ENCODE data around the gene CD9. TPM values are rescaled to one million over a fixed set of nuclear protein-coding genes. Genes with fewer than 3 reads are reported as not detected.

CD9 gene
- total RNA-seq, 4 donors from 2014 or later = 349 to 416 (median 399) TPM

GRCh38 chr12:6241495-6241894, 41.3 kb downstream of the CD9 start:
- no peaks in the 10 kb centered on the region for H3K27me3 ChIP-seq
- 60% methylated on average over 1 of the region's 7 CpGs for WGBS
- peak in 1 of 2 donors; percentile 22 for TF ChIP-seq POLR2AphosphoS5 (IDR thresholded peaks at IDR 0.05)
- no peak for TF ChIP-seq POLR2A (IDR thresholded peaks at IDR 0.05; ENCODE audit: low read depth)
- H3K4me3 ChIP-seq = no peak overlapping the region
- peak overlapping the region; percentile 26 to 51 (median 39) for H3K27ac ChIP-seq (replicated peaks in 1 of 4)
- H3K4me1 ChIP-seq = peaks cover 13 to 15% (median 14%) of the 10 kb centered on the region in 4 donors
- intact Hi-C loops (cut with DNase I) = no loop called here
- H3K36me3 ChIP-seq = peaks cover 28 to 39% (median 33%) of the 10 kb centered on the region in 4 donors
- no peaks in the 10 kb centered on the region for H3K9me3 ChIP-seq
- no peak for DNase-seq (ENCODE audit: extremely low spot score)

DNA sequence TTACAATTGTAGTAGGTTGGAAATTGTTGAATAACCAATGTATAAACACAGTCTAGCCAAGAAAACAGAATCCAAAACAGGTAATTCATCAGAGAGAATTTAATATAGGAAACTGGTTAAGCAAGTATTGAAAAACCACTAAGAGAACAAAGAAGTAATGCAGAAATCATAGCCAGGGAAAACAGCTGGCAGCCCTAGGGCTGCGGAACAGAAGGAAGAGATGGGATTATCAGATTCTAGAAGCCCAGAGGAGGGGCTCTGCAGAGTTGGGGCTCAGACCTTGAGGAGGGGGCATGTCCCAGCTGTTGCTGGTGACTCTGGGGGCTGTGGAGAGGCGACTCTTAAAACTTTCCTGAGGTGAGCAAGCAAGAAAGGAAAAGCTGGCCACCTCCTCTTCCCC, 49.4 kb downstream of the CD9 start:
- TF ChIP-seq EP300 (IDR thresholded peaks at IDR 0.05) (no peak), POLR2AphosphoS5 (IDR thresholded peaks at IDR 0.05) (no peak), POLR2A (IDR thresholded peaks at IDR 0.05; ENCODE audit: low read depth) (no peak), CTCF (IDR thresholded peaks at IDR 0.05) (no peak)
- H3K4me1 ChIP-seq = no peaks in the 10 kb centered on the region
- no peaks in the 10 kb centered on the region for H3K9me3 ChIP-seq
- H3K4me3 ChIP-seq = no peak overlapping the region
- intact Hi-C loops (cut with DNase I) = no loop called here
- no peak for DNase-seq (ENCODE audit: extremely low spot score)
- H3K36me3 ChIP-seq = no peaks in the 10 kb centered on the region
- no peak overlapping the region for H3K27ac ChIP-seq (replicated peaks in 1 of 4)
- WGBS = 97% methylated on average over 2 of the region's 2 CpGs
- H3K27me3 ChIP-seq = no peaks in the 10 kb centered on the region

GRCh38 chr12:6250343-6250742, 50.1 kb downstream of the CD9 start:
- Histone ChIP-seq H3K27ac (replicated peaks in 1 of 4) (no peak overlapping the region), H3K9me3 (no peaks in the 10 kb centered on the region), H3K27me3 (no peaks in the 10 kb centered on the region), H3K36me3 (no peaks in the 10 kb centered on the region), H3K4me1 (no peaks in the 10 kb centered on the region), H3K4me3 (no peak overlapping the region)
- intact Hi-C loops (cut with DNase I) = no loop called here
- DNase-seq (ENCODE audit: extremely low spot score) = no peak
- 94% methylated on average over 5 of the region's 5 CpGs for WGBS
- TF ChIP-seq POLR2A (IDR thresholded peaks at IDR 0.05; ENCODE audit: low read depth) (no peak), CTCF (IDR thresholded peaks at IDR 0.05) (no peak), EP300 (IDR thresholded peaks at IDR 0.05) (no peak), POLR2AphosphoS5 (IDR thresholded peaks at IDR 0.05) (no peak)

GRCh38 chr12:6253278-6253677, 53.1 kb downstream of the CD9 start:
- intact Hi-C loops (cut with DNase I) = no loop called here
- Histone ChIP-seq H3K36me3 (no peaks in the 10 kb centered on the region), H3K9me3 (peaks cover 0 to 3% (median 0%) of the 10 kb centered on the region in 4 donors), H3K4me3 (no peak overlapping the region), H3K4me1 (no peaks in the 10 kb centered on the region), H3K27ac (replicated peaks in 1 of 4) (no peak overlapping the region), H3K27me3 (no peaks in the 10 kb centered on the region)
- WGBS = 91% methylated on average over 6 of the region's 6 CpGs
- no peak for DNase-seq (ENCODE audit: extremely low spot score)
- TF ChIP-seq POLR2A (IDR thresholded peaks at IDR 0.05; ENCODE audit: low read depth) = no peak
- TF ChIP-seq EP300 (IDR thresholded peaks at IDR 0.05) = no peak
- no peak for TF ChIP-seq POLR2AphosphoS5 (IDR thresholded peaks at IDR 0.05)
- TF ChIP-seq CTCF (IDR thresholded peaks at IDR 0.05) = no peak

- WGBS = 89% methylated on average over 8 of the region's 8 CpGs
- no peaks in the 10 kb centered on the region for H3K27me3 ChIP-seq
- H3K36me3 ChIP-seq = no peaks in the 10 kb centered on the region
- H3K27ac ChIP-seq (replicated peaks in 1 of 4) = no peak overlapping the region
- DNase-seq (ENCODE audit: extremely low spot score) = no peak
- intact Hi-C loops (cut with DNase I) = no loop called here
- TF ChIP-seq EP300 (IDR thresholded peaks at IDR 0.05) = no peak
- no peaks in the 10 kb centered on the region for H3K4me1 ChIP-seq
- no peak overlapping the region for H3K4me3 ChIP-seq
- H3K9me3 ChIP-seq = peaks cover 0 to 5% (median 0%) of the 10 kb centered on the region in 4 donors
Observed at GRCh38 chr12:6254491-6254890, 54.3 kb downstream of the CD9 start.

GRCh38 chr12:6257007-6257406, 56.8 kb downstream of the CD9 start:
- no peak for DNase-seq (ENCODE audit: extremely low spot score)
- no peaks in the 10 kb centered on the region for H3K36me3 ChIP-seq
- intact Hi-C loops (cut with DNase I) = no loop called here
- H3K27me3 ChIP-seq = no peaks in the 10 kb centered on the region
- no peaks in the 10 kb centered on the region for H3K4me1 ChIP-seq
- no peak for TF ChIP-seq POLR2AphosphoS5 (IDR thresholded peaks at IDR 0.05)
- no peak for TF ChIP-seq CTCF (IDR thresholded peaks at IDR 0.05)
- 86% methylated on average over 6 of the region's 6 CpGs for WGBS
- no peak overlapping the region for H3K27ac ChIP-seq (replicated peaks in 1 of 4)
- peaks cover 0 to 5% (median 0%) of the 10 kb centered on the region in 4 donors for H3K9me3 ChIP-seq
- no peak overlapping the region for H3K4me3 ChIP-seq

All from esophagus muscularis mucosa (tissue), 4 donors.